Pancreas (tissue), 10 donors: ENCODE data around the gene AKAP1. TPM values are rescaled to one million over a fixed set of nuclear protein-coding genes. Genes with fewer than 3 reads are reported as not detected.
A peak's percentile ranks its signal among the peaks of the same experiment; 100 is the strongest.

ENCODE experiments used
- ATAC-seq, 4 donors: fragments of 200-7000 bp; cut with Tn5 transposase; one replicate each; pipeline versions ENCODE4 v1.8.0 to v1.9.1; 2020; ENCODE audit warnings: mild to moderate bottlenecking in 4 of 4, moderate library complexity in 4 of 4
- DNase-seq, 6 donors: peaks; one replicate each; pipeline ENCODE4 v3.0.0-alpha.2; 2020
- FAIRE-seq: peaks from 2 replicates; lab custom pipeline; 2012; peaks lifted over from hg19 to GRCh38; lab: Jason Lieb, UNC
- H3K27ac ChIP-seq, 4 donors: fragments of 200-600 bp; sonication (generic); 1 replicate in 3 of 4; 2 replicates in 1 of 4; pipeline versions ENCODE4 v1.5.0 to v1.8.0; 2020
- H3K27me3 ChIP-seq, 4 donors: fragments of 200-600 bp; one replicate each; pipeline ENCODE4 v1.8.0; 2021
- H3K36me3 ChIP-seq, 3 donors: fragments of 200-600 bp; sonication (generic) in 1 of 3; one replicate each; pipeline versions ENCODE4 v1.5.0 to v1.8.0; 2020 to 2021
- H3K4me1 ChIP-seq, 3 donors: fragments of 200-600 bp; one replicate each; pipeline ENCODE4 v1.8.0; 2021
- H3K4me3 ChIP-seq, 4 donors: fragments of 200-600 bp; sonication (generic) in 2 of 4; one replicate each; pipeline versions ENCODE4 v1.5.0 to v1.8.0; 2020 to 2021
- H3K9me3 ChIP-seq, 4 donors: fragments of 200-600 bp; one replicate each; pipeline ENCODE4 v1.8.0; 2021
- CTCF ChIP-seq, 4 donors: fragments of 200-600 bp; sonication (generic) in 3 of 4; IDR thresholded peaks; one replicate each; pipeline versions ENCODE4 v1.5.0 to v1.8.0; 2021; ENCODE audit warnings: antibody characterized with exemption in 4 of 4
- WGBS, 2 donors: extraction: QIAGEN DNeasy Blood & Tissue Kit; methylation state at CpG; one replicate each; pipeline ENCODE4 v1.1.7; 2013; 5-methylcytosine and 5-hydroxymethylcytosine counted together
- intact Hi-C, 3 donors: fragments of 100-400 bp; cut with DNase I; formaldehyde crosslinking; loops; one replicate each; pipeline versions ENCODE4 v1.11.1 to v1.14.2; 2022
- polyA plus RNA-seq, 2 donors: library from polyadenylated mRNA; stranded (reverse); fragments of 200-250 nt; gene quantifications; one replicate each; pipeline ENCODE4 v1.2.3, GENCODE V29; 2013
- total RNA-seq, 6 donors: library from RNA; stranded (reverse); fragmentation: NEBNext Ultra II Directional in 4 of 6; extraction: Animal tissue kit (Norgen Biotek cat#: 25700) in 4 of 6; gene quantifications; one replicate each; pipeline versions ENCODE4 v1.2.1 to v1.2.4, GENCODE V29; 2021 to 2023
- donor health status: healthy with polysubstance abuse.
- donor health status: DM: no; HTN: no; CAD: no; lungs with moderate emphysema.
- donor health status: DM: no; HTN: no; CAD: no.
- donor health status: control.
- donor health status: control.
- donor health status: Bipolar disorder and iron deficiency.
- donor health status: DM: yes; HTN: yes; CAD: no.
- donor health status: DM: no; HTN: no; CAD: no.
- donor health status: DM: no; HTN: no; CAD: no.
- donor health status: DM: yes; HTN: yes; CAD: no.

AKAP1 gene
- total and polyA plus RNA-seq, 8 donors, result 9.8 to 23.8 (median 15.3) TPM

- Histone ChIP-seq H3K27me3 (no peaks in the 10 kb centered on the region), H3K9me3 (no peaks in the 10 kb centered on the region), H3K27ac (no peak overlapping the region), H3K4me1 (peaks cover 0 to 4% (median 0%) of the 10 kb centered on the region in 3 donors), H3K4me3 (peak overlapping the region in 1 of 4 donors; percentile 42), H3K36me3 (no peaks in the 10 kb centered on the region)
- intact Hi-C loops, result no loop called here
- peak in 2 of 4 donors; percentile 12 to 17 for ATAC-seq
- DNase-seq, result no peak
- TF ChIP-seq CTCF (IDR thresholded peaks at IDR 0.05), result no peak
- WGBS, 2 donors, result 88 to 91% methylated on average over 18 of the region's 18 CpGs
- FAIRE-seq, result no peak
These were observed 38.3 kb upstream of the AKAP1 start for GRCh38 chr17:57046749-57047148.

DNA sequence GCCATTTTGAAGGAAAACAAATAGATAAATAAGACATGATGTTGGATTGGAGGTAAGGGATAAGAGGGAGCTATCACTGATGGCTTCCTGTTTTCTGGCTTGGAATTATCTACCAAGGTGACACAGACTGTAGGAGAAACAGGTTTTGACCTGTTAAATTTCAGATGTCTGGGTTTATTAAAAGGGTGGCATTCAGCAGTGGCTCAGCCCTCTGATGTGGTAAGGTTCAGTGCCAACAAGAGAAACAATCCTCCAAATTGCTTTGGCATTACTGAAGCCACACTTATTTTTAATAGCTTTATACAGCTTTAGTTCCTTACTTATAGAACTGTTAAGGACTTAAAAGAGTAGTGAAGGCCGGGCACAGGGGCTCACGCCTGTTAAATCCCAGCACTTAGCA lies 37.0 kb upstream of the AKAP1 start:
- H3K9me3 ChIP-seq, result no peaks in the 10 kb centered on the region
- DNase-seq (no peak), FAIRE-seq (no peak), ATAC-seq (no peak)
- H3K36me3 ChIP-seq, result no peaks in the 10 kb centered on the region
- H3K27ac ChIP-seq, result no peak overlapping the region
- no peak overlapping the region for H3K4me3 ChIP-seq
- H3K27me3 ChIP-seq, result no peaks in the 10 kb centered on the region
- intact Hi-C loops, result no loop called here
- no peak for TF ChIP-seq CTCF (IDR thresholded peaks at IDR 0.05)
- WGBS, 2 donors, result 94 to 96% methylated on average over 2 of the region's 2 CpGs
- peaks cover 0 to 4% (median 0%) of the 10 kb centered on the region in 3 donors for H3K4me1 ChIP-seq

- ATAC-seq (no peak), DNase-seq (no peak), FAIRE-seq (no peak)
- no peaks in the 10 kb centered on the region for H3K27me3 ChIP-seq
- no peak overlapping the region for H3K4me3 ChIP-seq
- 71 to 72% methylated on average over 5 of the region's 5 CpGs for WGBS, 2 donors
- H3K27ac ChIP-seq, result no peak overlapping the region
- H3K36me3 ChIP-seq, result no peaks in the 10 kb centered on the region
- TF ChIP-seq CTCF (IDR thresholded peaks at IDR 0.05), result no peak
- intact Hi-C loops, result no loop called here
- H3K4me1 ChIP-seq, result peaks cover 0 to 4% (median 0%) of the 10 kb centered on the region in 3 donors
- H3K9me3 ChIP-seq, result no peaks in the 10 kb centered on the region
These were observed 34.7 kb upstream of the AKAP1 start for GRCh38 chr17:57050306-57050705.

DNA sequence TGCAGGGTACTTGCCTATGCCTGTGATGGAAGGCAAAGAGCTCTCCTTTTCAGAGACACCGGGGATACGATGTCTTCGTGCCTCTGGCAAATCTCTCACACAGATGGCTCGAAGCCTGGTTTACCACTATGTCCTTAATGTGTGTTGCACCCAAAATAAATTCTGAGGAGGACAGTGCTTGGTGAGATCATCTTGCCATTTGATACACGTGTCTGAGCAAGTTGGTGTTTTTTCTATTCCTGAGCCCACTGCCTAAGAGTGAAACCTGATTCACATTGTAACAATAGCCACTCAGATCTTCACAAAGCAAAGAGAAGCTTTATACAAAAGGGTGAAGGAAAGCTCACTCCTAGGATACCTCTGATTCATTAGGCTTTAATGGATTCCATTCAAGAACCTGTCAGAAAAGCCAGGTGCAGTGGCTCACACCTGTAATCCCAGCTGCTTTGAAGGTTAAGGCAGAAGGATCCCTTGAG lies 33.1 kb upstream of the AKAP1 start:
- intact Hi-C loops, result no loop called here
- FAIRE-seq, result no peak

More for the DNA sequence above, 33.1 kb upstream of the AKAP1 start:
- Histone ChIP-seq H3K27me3 (no peaks in the 10 kb centered on the region), H3K9me3 (no peaks in the 10 kb centered on the region), H3K36me3 (no peaks in the 10 kb centered on the region), H3K4me1 (no peaks in the 10 kb centered on the region), H3K4me3 (no peak overlapping the region), H3K27ac (no peak overlapping the region)
- no peak for DNase-seq
- TF ChIP-seq CTCF (IDR thresholded peaks at IDR 0.05), result no peak
- no peak for ATAC-seq
- WGBS, 2 donors, result 70 to 78% methylated on average over 5 of the region's 5 CpGs
